H1 (cell line): ENCODE data around the gene ACBD4. TPM values are rescaled to one million over a fixed set of nuclear protein-coding genes. Genes with fewer than 3 reads are reported as not detected.
A peak's percentile ranks its signal among the peaks of the same experiment; 100 is the strongest.

Experiments
- ASH2L ChIP-seq: fragments of 200-600, 300-600 bp; sonication (generic); IDR thresholded peaks from one replicate; pipeline ENCODE4 v1.7.1; 2017; ENCODE audit warnings: low read length
- BCL11A ChIP-seq, 2 experiments: IDR thresholded peaks; one replicate each; pipeline ENCODE4 v1.6.1; 2011; ENCODE audit warnings: low read depth in 2 of 2, low read length in 2 of 2, mild to moderate bottlenecking in 2 of 2
- CBX8 ChIP-seq: fragments of 300-800, 300-1000 bp; sonication (generic); IDR thresholded peaks from 2 replicates; pipeline ENCODE4 v1.7.1; 2016; ENCODE audit warnings: low read depth, low read length, borderline replicate concordance
- CHD1 ChIP-seq: IDR thresholded peaks from 2 replicates; pipeline ENCODE4 v1.6.1; 2012; ENCODE audit warnings: low read depth, low read length, improper control_type of control experiment
- CHD2 ChIP-seq: IDR thresholded peaks from 2 replicates; pipeline ENCODE4 v1.6.1; 2012; ENCODE audit warnings: low read length, improper control_type of control experiment
- GABPA ChIP-seq: IDR thresholded peaks from 2 replicates; pipeline ENCODE4 v1.6.1; 2011; ENCODE audit warnings: mild to moderate bottlenecking, low read length, moderate library complexity, borderline replicate concordance; ENCODE audit not compliant: insufficient read depth
- HDAC2 ChIP-seq, 2 experiments: fragments of 300-600 bp in 1 of 2; sonication (generic) in 1 of 2; IDR thresholded peaks; 2 replicates each; pipeline ENCODE4 v1.6.1; 2011 to 2012; ENCODE audit warnings: low read depth in 2 of 2, low read length in 2 of 2, mild to moderate bottlenecking in 2 of 2, moderate library complexity in 2 of 2, borderline replicate concordance in 1 of 2, inconsistent platforms in 1 of 2
- JUN ChIP-seq: IDR thresholded peaks from 2 replicates; pipeline ENCODE4 v1.6.1; 2011; ENCODE audit warnings: low read depth, mild to moderate bottlenecking, improper control_type of control experiment, low read length
- NRF1 ChIP-seq: IDR thresholded peaks from 2 replicates; pipeline ENCODE4 v1.6.1; 2011; ENCODE audit warnings: mild to moderate bottlenecking, low read depth, low read length, improper control_type of control experiment
- POLR2AphosphoS5 ChIP-seq: IDR thresholded peaks from 2 replicates; pipeline ENCODE4 v1.6.1; 2011; ENCODE audit warnings: low read depth, low read length
- RNF2 ChIP-seq: fragments of 200-900, 300-1000 bp; sonication (generic); IDR thresholded peaks from 2 replicates; pipeline ENCODE4 v1.7.1; 2016; ENCODE audit warnings: borderline replicate concordance, low read depth, mild to moderate bottlenecking, antibody characterized with exemption, low read length; ENCODE audit not compliant: poor library complexity, severe bottlenecking; ENCODE audit errors: missing control alignments
- SIN3A ChIP-seq, 2 experiments: IDR thresholded peaks in 1 of 2; conservative IDR thresholded peaks in 1 of 2; 2 replicates each; pipeline ENCODE4 v1.6.1; 2011 to 2012; ENCODE audit warnings: low read length in 2 of 2, improper control_type of control experiment in 1 of 2, low read depth in 1 of 2, mild to moderate bottlenecking in 1 of 2
- SIX5 ChIP-seq: IDR thresholded peaks from 2 replicates; pipeline ENCODE4 v1.6.1; 2011; ENCODE audit warnings: mild to moderate bottlenecking, low read depth, low read length
- SP1 ChIP-seq: IDR thresholded peaks from 2 replicates; pipeline ENCODE4 v1.6.1; 2011; ENCODE audit warnings: low read depth, low read length
- SP4 ChIP-seq: IDR thresholded peaks from 2 replicates; pipeline ENCODE4 v1.6.1; 2012; ENCODE audit warnings: low read length, inconsistent platforms
- TAF7 ChIP-seq: optimal IDR thresholded peaks from 2 replicates; pipeline ENCODE3; 2011; ENCODE audit warnings: low read depth, mild to moderate bottlenecking, inconsistent platforms, low read length, moderate library complexity, borderline replicate concordance
- ZNF274 ChIP-seq: IDR thresholded peaks from 2 replicates; pipeline ENCODE4 v1.7.0; 2012; ENCODE audit warnings: low read length, borderline replicate concordance; ENCODE audit errors: extremely low read depth
- polyA plus RNA-seq, 7 experiments: library from polyadenylated mRNA; depleted of rRNA in 3 of 7; stranded (reverse) in 5 of 7; unstranded in 2 of 7; fragments of >200 nt in 5 of 7; fragments of 200-250 nt in 2 of 7; gene quantifications; 1 replicate in 5 of 7; 2 replicates in 1 of 7; 4 replicates in 1 of 7; pipeline versions ENCODE4 v1.2.1 to v1.2.3, GENCODE V29; 2011 to 2013; ENCODE audit warnings: missing spikeins in 2 of 7, mixed read lengths in 2 of 7
- total RNA-seq: library from RNA; stranded (reverse); fragmentation: NEBNext Ultra II Directional; extraction: Animal tissue kit (Norgen Biotek cat#: 25700); gene quantifications from 2 replicates; pipeline ENCODE4 v1.2.1, GENCODE V29; 2021
- TF ChIP-seq, protein P1 (sequence below), 3 experiments: IDR thresholded peaks; 1 replicate in 2 of 3; 2 replicates in 1 of 3; pipeline versions ENCODE4 v1.5.1 to v1.6.1; 2011; ENCODE audit warnings: low read length in 3 of 3, mild to moderate bottlenecking in 3 of 3, inconsistent platforms in 2 of 3, low read depth in 1 of 3, moderate library complexity in 1 of 3; ENCODE audit not compliant: insufficient read depth in 1 of 3; ENCODE audit errors: control extremely low read depth in 1 of 3
- TF ChIP-seq, protein P2 (sequence below): IDR thresholded peaks from 2 replicates; pipeline ENCODE4 v1.6.1; 2011; ENCODE audit warnings: low read length, improper control_type of control experiment

ACBD4 gene
- total and polyA plus RNA-seq, 2 of the 8 experiments (the other 6 are each of a cell fraction or from before 2014, with no cell fraction given), result 7.3 to 10.7 TPM

DNA sequence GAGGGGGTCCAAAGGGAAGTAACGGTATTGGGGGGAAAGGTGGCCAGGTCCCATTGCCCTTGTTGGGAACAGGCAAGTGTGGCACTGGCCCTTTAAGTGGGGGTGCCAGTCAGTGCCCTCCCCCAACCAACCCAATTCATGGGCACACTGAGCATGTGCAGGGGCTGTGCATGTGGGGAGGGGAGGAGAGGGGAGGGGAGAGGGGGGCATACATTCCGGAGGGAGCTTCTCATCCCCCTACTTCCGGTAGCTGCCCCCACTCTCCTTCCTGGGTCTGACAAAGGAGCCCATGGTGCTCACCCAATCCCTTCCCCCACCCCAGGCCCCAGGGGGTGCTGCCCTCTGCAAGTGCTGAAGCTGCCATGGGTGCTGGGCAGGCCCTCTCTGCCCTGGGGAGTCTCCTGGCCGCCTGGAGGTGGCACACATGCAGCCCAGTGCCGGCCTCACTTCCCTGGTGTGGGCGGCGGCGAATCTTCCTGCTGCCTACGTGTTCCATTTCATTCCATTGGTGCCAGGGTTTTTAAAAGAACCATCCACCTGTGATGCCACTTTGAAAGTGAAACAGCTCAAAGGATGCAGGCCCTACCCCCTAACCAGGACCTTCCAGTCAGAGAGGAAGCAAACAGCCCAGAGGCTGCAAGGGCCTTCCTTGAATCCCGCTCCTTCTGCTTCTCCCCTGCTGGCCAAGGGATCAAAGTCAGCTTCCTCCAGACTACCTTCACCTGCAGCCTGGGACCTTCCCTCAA lies 37.2 kb downstream of the ACBD4 start (continued):
- no peak for TF ChIP-seq SIN3A (conservative IDR thresholded peaks at IDR 0.05 in 1 of 2, IDR thresholded peaks at IDR 0.05 in 1 of 2; ENCODE audit: low read depth in 1 of 2, low read length in 2 of 2)
- TF ChIP-seq CHD2, result no peak
- no peak for TF ChIP-seq CBX8
- TF ChIP-seq CHD1, result no peak
- TF ChIP-seq ASH2L, result peak; percentile 58
- no peak for TF ChIP-seq HDAC2 (IDR thresholded peaks at IDR 0.05; ENCODE audit: borderline replicate concordance in 1 of 2, low read depth in 2 of 2, low read length in 2 of 2)
- TF ChIP-seq SIX5, result no peak
- TF ChIP-seq, protein P1, sequence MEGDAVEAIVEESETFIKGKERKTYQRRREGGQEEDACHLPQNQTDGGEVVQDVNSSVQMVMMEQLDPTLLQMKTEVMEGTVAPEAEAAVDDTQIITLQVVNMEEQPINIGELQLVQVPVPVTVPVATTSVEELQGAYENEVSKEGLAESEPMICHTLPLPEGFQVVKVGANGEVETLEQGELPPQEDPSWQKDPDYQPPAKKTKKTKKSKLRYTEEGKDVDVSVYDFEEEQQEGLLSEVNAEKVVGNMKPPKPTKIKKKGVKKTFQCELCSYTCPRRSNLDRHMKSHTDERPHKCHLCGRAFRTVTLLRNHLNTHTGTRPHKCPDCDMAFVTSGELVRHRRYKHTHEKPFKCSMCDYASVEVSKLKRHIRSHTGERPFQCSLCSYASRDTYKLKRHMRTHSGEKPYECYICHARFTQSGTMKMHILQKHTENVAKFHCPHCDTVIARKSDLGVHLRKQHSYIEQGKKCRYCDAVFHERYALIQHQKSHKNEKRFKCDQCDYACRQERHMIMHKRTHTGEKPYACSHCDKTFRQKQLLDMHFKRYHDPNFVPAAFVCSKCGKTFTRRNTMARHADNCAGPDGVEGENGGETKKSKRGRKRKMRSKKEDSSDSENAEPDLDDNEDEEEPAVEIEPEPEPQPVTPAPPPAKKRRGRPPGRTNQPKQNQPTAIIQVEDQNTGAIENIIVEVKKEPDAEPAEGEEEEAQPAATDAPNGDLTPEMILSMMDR (IDR thresholded peaks at IDR 0.05; ENCODE audit: control extremely low read depth in 1 of 3, insufficient read depth in 1 of 3, low read depth in 1 of 3, low read length in 3 of 3), result peak in 1 of 3 experiments; percentile 20; a peak in 1 of 4 replicates
- 0 out of 2 replicates have a peak, but pooled peaks have one; percentile 11 for TF ChIP-seq SP1
- TF ChIP-seq RNF2, result no peak
- TF ChIP-seq BCL11A (IDR thresholded peaks at IDR 0.05; ENCODE audit: low read depth in 2 of 2, low read length in 2 of 2), result no peak
- TF ChIP-seq SP4, result no peak
- TF ChIP-seq NRF1, result peak; percentile 33; the same call in 1 of the 2 replicates
- no peak for TF ChIP-seq TAF7
- TF ChIP-seq, protein P2, sequence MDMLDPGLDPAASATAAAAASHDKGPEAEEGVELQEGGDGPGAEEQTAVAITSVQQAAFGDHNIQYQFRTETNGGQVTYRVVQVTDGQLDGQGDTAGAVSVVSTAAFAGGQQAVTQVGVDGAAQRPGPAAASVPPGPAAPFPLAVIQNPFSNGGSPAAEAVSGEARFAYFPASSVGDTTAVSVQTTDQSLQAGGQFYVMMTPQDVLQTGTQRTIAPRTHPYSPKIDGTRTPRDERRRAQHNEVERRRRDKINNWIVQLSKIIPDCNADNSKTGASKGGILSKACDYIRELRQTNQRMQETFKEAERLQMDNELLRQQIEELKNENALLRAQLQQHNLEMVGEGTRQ, result no peak
- TF ChIP-seq ZNF274, result no peak
- TF ChIP-seq GABPA, result peak; percentile 16; the same call in 1 of the 2 replicates
- no peak for TF ChIP-seq JUN
- TF ChIP-seq POLR2AphosphoS5, result no peak
